CD4-positive, alpha-beta memory T cell (primary cell): ENCODE data around the gene ZMYM2. TPM values are rescaled to one million over a fixed set of nuclear protein-coding genes. Genes with fewer than 3 reads are reported as not detected.

ENCODE experiments used
- CTCF ChIA-PET: fragments of 350-600 bp; sonication (Branson Sonifier 250); formaldehyde crosslinking; loops from one replicate; lab custom pipeline; 2021; ENCODE audit warnings: inconsistent platforms; ENCODE audit not compliant: partially characterized antibody; lab: Charles Lee
- POLR2A ChIA-PET: fragments of 350-600 bp; sonication (Branson Sonifier 250); formaldehyde crosslinking; loops from one replicate; lab custom pipeline; 2021; ENCODE audit not compliant: partially characterized antibody; lab: Charles Lee
- DNase-seq, 5 donors: peaks; one replicate each; pipeline versions ENCODE4 v3.0.0 to v3.0.0-alpha.2; 2020 to 2022; ENCODE audit warnings: mixed read lengths in 1 of 5
- H3K27ac ChIP-seq: one replicate; pipeline ENCODE4 v1.7.0; 2013; ENCODE audit warnings: low read depth, low read length
- H3K27me3 ChIP-seq: 2 replicates; pipeline ENCODE4 v1.7.0; 2013; ENCODE audit warnings: mild to moderate bottlenecking, low read length, moderate library complexity; ENCODE audit not compliant: insufficient read depth
- H3K36me3 ChIP-seq: 2 replicates; pipeline ENCODE4 v1.7.0; 2013; ENCODE audit warnings: mild to moderate bottlenecking, low read length, moderate library complexity; ENCODE audit not compliant: insufficient read depth
- H3K4me1 ChIP-seq: 2 replicates; pipeline ENCODE4 v1.7.0; 2013; ENCODE audit warnings: mild to moderate bottlenecking, low read length, moderate library complexity; ENCODE audit not compliant: insufficient read depth
- H3K4me3 ChIP-seq, 2 donors: one replicate each; pipeline ENCODE4 v1.7.0; 2013; ENCODE audit warnings: low read length in 2 of 2, mild to moderate bottlenecking in 1 of 2
- H3K9me3 ChIP-seq, 2 donors: one replicate each; pipeline ENCODE4 v1.7.0; 2013; ENCODE audit warnings: low read length in 2 of 2, control low read depth in 1 of 2; ENCODE audit not compliant: control insufficient read depth in 1 of 2
- H3K27ac Mint-ChIP-seq, 7 donors: one replicate each; pipeline ENCODE4 v1.8.0; 2020 to 2021; ENCODE audit warnings: mixed read lengths in 7 of 7, mild to moderate bottlenecking in 6 of 7, inconsistent platforms in 3 of 7, moderate library complexity in 3 of 7
- H3K27me3 Mint-ChIP-seq, 2 donors: one replicate each; pipeline ENCODE4 v1.8.0; 2020 to 2021; ENCODE audit warnings: mixed read lengths in 2 of 2
- H3K36me3 Mint-ChIP-seq, 2 donors: one replicate each; pipeline ENCODE4 v1.8.0; 2020 to 2021; ENCODE audit warnings: mixed read lengths in 2 of 2, inconsistent platforms in 1 of 2, mild to moderate bottlenecking in 1 of 2
- H3K4me1 Mint-ChIP-seq, 4 donors: one replicate each; pipeline ENCODE4 v1.8.0; 2020 to 2021; ENCODE audit warnings: mixed read lengths in 4 of 4, mild to moderate bottlenecking in 1 of 4
- H3K4me3 Mint-ChIP-seq, 8 donors: one replicate each; pipeline ENCODE4 v1.8.0; 2020 to 2021; ENCODE audit warnings: mixed read lengths in 8 of 8, mild to moderate bottlenecking in 7 of 8, moderate library complexity in 6 of 8, inconsistent platforms in 3 of 8
- H3K9me3 Mint-ChIP-seq, 8 donors: one replicate each; pipeline ENCODE4 v1.8.0; 2020 to 2021; ENCODE audit warnings: mixed read lengths in 8 of 8, mild to moderate bottlenecking in 5 of 8, inconsistent platforms in 3 of 8, moderate library complexity in 1 of 8
- intact Hi-C: fragments of 100-400 bp; cut with micrococcal nuclease; formaldehyde crosslinking; loops from one replicate; pipeline ENCODE4 v1.15.1; 2023
- polyA plus RNA-seq, 2 donors: library from polyadenylated mRNA; unstranded; fragments of 300-500 nt; fragmentation: Illumina TruSeq; gene quantifications; one replicate each; pipeline ENCODE4 v1.2.3, GENCODE V29; 2021
- total RNA-seq, 2 experiments: library from RNA; stranded (reverse); gene quantifications; one replicate each; pipeline ENCODE4 v1.2.3, GENCODE V29; 2021

The ZMYM2 gene
- total and polyA plus RNA-seq, 4 experiments from 2014 or later, result 7.9 to 110 (median 59.4) TPM

- ChIA-PET POLR2A (no interaction called here), CTCF (interaction anchor here (0.5 to 1.5 kb wide), 3 partner anchors 9 to 1248 kb away, joined by 3 to 4 read pairs (median 3); no protein-coding TSS in a partner anchor)
- no peak overlapping the region for H3K27ac Mint-ChIP-seq
- peaks cover 32 to 48% of the 10 kb centered on the region in 2 donors for H3K27me3 Mint-ChIP-seq
- DNase-seq, result peak in 2 of 5 donors; percentile 14 to 26
- H3K9me3 Mint-ChIP-seq, result no peaks in the 10 kb centered on the region
- no peak overlapping the region for H3K27ac ChIP-seq
- peaks cover 5% of the 10 kb centered on the region for H3K27me3 ChIP-seq
- no peak overlapping the region for H3K4me3 ChIP-seq
- peak overlapping the region in 4 of 8 donors; percentile 10 to 45 (median 24) for H3K4me3 Mint-ChIP-seq
- intact Hi-C loops, result no loop called here
- H3K36me3 ChIP-seq, result no peaks in the 10 kb centered on the region
- H3K9me3 ChIP-seq, result no peaks in the 10 kb centered on the region
- peaks cover 5% of the 10 kb centered on the region for H3K4me1 ChIP-seq
- no peaks in the 10 kb centered on the region for H3K36me3 Mint-ChIP-seq
- H3K4me1 Mint-ChIP-seq, result peaks cover 0 to 12% (median 5%) of the 10 kb centered on the region in 4 donors
Measured at GRCh38 chr13:20136781-20137703, 178.5 kb downstream of the ZMYM2 start.

- Mint-ChIP-seq H3K9me3 (peaks cover 0 to under 1% (median 0%) of the 10 kb centered on the region in 8 donors), H3K36me3 (no peaks in the 10 kb centered on the region), H3K27ac (no peak overlapping the region), H3K27me3 (peaks cover 36 to 47% of the 10 kb centered on the region in 2 donors), H3K4me3 (no peak overlapping the region), H3K4me1 (peaks cover 0 to 12% (median 5%) of the 10 kb centered on the region in 4 donors)
- POLR2A ChIA-PET, result no interaction called here
- Histone ChIP-seq H3K9me3 (no peaks in the 10 kb centered on the region), H3K4me1 (peaks cover 5% of the 10 kb centered on the region), H3K27ac (no peak overlapping the region), H3K27me3 (peaks cover 5% of the 10 kb centered on the region), H3K4me3 (no peak overlapping the region), H3K36me3 (no peaks in the 10 kb centered on the region)
- CTCF ChIA-PET, result interaction anchor here (0.6 to 1.5 kb wide), 3 partner anchors 10 to 28 kb away, joined by 3 read pairs; no protein-coding TSS in a partner anchor
- DNase-seq, result no peak
- intact Hi-C loops, result no loop called here
Measured at GRCh38 chr13:20137875-20138274, 179.3 kb downstream of the ZMYM2 start.

- CTCF ChIA-PET, result interaction anchor here (1.3 kb wide), 2 partner anchors 8 to 14 kb away, joined by 4 to 5 read pairs; no protein-coding TSS in a partner anchor
- Histone ChIP-seq H3K27ac (no peak overlapping the region), H3K4me1 (peaks cover 5% of the 10 kb centered on the region), H3K27me3 (peaks cover 5% of the 10 kb centered on the region), H3K36me3 (no peaks in the 10 kb centered on the region), H3K9me3 (no peaks in the 10 kb centered on the region), H3K4me3 (no peak overlapping the region)
- H3K36me3 Mint-ChIP-seq, result no peaks in the 10 kb centered on the region
- H3K27me3 Mint-ChIP-seq, result peaks cover 40 to 53% of the 10 kb centered on the region in 2 donors
- H3K9me3 Mint-ChIP-seq, result peaks cover 0 to 1% (median 0%) of the 10 kb centered on the region in 8 donors
- POLR2A ChIA-PET, result no interaction called here
- intact Hi-C loops, result no loop called here
- H3K4me3 Mint-ChIP-seq, result no peak overlapping the region
- H3K27ac Mint-ChIP-seq, result no peak overlapping the region
- H3K4me1 Mint-ChIP-seq, result peaks cover 0 to 12% (median 6%) of the 10 kb centered on the region in 4 donors
- no peak for DNase-seq
Measured at GRCh38 chr13:20140487-20140886, 182.0 kb downstream of the ZMYM2 start.

Other genes with a start within 250 kb of the ZMYM2 start
- gene PSPC1, start 175.8 kb upstream of the ZMYM2 start, total RNA-seq, result 10 to 100 TPM; 81.0 to 82.2 TPM
- 10 to 100 TPM; 29.2 to 35.5 TPM for gene PSPC1, start 175.8 kb upstream of the ZMYM2 start, polyA plus RNA-seq
- 10 to 100 TPM; 25.1 to 25.5 TPM for gene ZMYM5, start 95.1 kb upstream of the ZMYM2 start, total RNA-seq
- 10 to 100 TPM; 20.3 to 24.6 TPM for gene ZMYM5, start 95.1 kb upstream of the ZMYM2 start, polyA plus RNA-seq
- under 1 TPM in 1 of 2 experiments, not detected in 1; 0.09 TPM for gene GJA3, start 202.3 kb downstream of the ZMYM2 start, total RNA-seq
- gene GJA3, start 202.3 kb downstream of the ZMYM2 start, polyA plus RNA-seq, result not detected
- not detected for gene GJB2, start 234.2 kb downstream of the ZMYM2 start, total RNA-seq
- gene GJB2, start 234.2 kb downstream of the ZMYM2 start, polyA plus RNA-seq, result not detected